ENCODE data around the gene CACNB4.
A peak's percentile ranks its signal among the peaks of the same experiment; 100 is the strongest.

CACNB4 gene

DNA sequence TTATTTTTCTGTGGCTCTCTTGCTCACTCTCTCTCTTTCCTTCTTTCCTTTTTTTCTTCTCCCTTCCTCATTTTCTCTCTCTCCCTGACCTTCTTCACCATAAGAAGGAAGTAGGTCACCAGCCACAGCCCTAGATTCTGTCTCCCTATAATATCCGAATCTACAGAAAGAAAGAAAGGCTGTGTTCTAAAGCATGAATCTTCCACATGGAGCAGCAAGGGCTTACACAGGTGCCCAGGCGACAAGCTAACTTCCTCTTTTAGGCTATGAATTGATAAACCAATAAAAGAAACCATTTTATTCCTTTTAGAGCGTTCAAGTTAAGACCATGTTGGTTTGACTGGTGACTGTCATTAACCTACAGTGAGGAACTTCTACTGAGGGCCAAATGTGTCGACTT, 49.3 kb downstream of the CACNB4 start:
- DNase-seq (ENCODE audit: extremely low read depth, low read depth) = no peak
- H3K4me3 ChIP-seq (replicated peaks; ENCODE audit: low read depth, low read length) = no peak overlapping the region
- TF ChIP-seq, protein P1, sequence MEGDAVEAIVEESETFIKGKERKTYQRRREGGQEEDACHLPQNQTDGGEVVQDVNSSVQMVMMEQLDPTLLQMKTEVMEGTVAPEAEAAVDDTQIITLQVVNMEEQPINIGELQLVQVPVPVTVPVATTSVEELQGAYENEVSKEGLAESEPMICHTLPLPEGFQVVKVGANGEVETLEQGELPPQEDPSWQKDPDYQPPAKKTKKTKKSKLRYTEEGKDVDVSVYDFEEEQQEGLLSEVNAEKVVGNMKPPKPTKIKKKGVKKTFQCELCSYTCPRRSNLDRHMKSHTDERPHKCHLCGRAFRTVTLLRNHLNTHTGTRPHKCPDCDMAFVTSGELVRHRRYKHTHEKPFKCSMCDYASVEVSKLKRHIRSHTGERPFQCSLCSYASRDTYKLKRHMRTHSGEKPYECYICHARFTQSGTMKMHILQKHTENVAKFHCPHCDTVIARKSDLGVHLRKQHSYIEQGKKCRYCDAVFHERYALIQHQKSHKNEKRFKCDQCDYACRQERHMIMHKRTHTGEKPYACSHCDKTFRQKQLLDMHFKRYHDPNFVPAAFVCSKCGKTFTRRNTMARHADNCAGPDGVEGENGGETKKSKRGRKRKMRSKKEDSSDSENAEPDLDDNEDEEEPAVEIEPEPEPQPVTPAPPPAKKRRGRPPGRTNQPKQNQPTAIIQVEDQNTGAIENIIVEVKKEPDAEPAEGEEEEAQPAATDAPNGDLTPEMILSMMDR (IDR thresholded peaks at IDR 0.05; ENCODE audit: low read depth, low read length, missing control alignments) = no peak

DNA sequence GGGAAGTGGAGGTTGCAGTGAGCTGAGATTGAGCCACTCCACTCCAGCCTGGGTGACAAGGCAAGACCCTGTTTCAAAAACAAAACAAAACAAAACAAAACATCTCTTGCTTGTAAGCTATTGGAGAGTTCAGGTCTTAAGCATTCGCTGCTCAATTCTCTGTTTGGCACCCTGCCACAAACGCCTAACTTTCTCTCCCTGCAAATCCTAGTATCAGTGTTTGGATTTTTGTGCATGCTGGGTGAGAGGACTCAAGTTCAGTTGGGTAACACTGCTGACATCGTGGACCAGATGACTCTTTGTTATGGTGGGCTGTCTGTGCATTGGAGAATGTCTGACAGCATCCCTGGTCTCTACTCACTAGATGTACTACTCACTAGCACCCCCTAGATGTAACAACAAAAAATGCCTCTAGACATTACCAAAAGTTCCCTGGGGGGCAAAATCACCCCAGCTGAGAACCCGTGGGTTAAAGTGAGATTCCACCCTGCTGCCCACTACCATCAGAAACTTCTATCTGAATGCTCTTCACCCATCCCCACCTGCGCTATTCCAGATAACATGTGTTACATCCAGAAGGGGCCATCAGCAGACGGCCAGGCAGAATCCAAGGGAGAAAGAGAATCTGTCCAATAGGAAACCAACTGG, 50.9 kb downstream of the CACNB4 start:
- DNase-seq (ENCODE audit: extremely low read depth, low read depth) = no peak
- TF ChIP-seq, protein P1 (IDR thresholded peaks at IDR 0.05; ENCODE audit: low read depth, low read length, missing control alignments) = peak; percentile 49
- H3K4me3 ChIP-seq (replicated peaks; ENCODE audit: low read depth, low read length) = no peak overlapping the region

DNA sequence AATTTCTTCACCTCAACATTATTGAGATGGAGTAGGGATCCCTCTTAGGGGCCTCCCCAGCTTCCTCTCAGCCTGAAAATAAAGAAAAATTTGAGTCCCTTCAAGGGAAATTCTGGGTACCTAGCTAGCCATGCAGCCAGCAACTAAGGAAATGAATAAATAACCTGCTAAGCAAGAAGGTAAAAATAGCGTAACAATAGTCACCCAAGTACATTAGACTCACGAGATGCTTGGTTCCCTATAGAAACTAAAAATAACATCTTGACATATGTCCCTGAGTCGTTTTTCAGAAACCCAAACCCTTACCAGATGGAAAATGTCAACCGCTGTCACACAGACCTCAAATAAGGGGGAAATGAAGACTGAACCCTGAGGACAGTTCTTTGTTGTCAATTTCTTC, 51.9 kb downstream of the CACNB4 start:
- no peak overlapping the region for H3K4me3 ChIP-seq (replicated peaks; ENCODE audit: low read depth, low read length)
- TF ChIP-seq, protein P1 (IDR thresholded peaks at IDR 0.05; ENCODE audit: low read depth, low read length, missing control alignments) = no peak
- DNase-seq (ENCODE audit: extremely low read depth, low read depth) = no peak

DNA sequence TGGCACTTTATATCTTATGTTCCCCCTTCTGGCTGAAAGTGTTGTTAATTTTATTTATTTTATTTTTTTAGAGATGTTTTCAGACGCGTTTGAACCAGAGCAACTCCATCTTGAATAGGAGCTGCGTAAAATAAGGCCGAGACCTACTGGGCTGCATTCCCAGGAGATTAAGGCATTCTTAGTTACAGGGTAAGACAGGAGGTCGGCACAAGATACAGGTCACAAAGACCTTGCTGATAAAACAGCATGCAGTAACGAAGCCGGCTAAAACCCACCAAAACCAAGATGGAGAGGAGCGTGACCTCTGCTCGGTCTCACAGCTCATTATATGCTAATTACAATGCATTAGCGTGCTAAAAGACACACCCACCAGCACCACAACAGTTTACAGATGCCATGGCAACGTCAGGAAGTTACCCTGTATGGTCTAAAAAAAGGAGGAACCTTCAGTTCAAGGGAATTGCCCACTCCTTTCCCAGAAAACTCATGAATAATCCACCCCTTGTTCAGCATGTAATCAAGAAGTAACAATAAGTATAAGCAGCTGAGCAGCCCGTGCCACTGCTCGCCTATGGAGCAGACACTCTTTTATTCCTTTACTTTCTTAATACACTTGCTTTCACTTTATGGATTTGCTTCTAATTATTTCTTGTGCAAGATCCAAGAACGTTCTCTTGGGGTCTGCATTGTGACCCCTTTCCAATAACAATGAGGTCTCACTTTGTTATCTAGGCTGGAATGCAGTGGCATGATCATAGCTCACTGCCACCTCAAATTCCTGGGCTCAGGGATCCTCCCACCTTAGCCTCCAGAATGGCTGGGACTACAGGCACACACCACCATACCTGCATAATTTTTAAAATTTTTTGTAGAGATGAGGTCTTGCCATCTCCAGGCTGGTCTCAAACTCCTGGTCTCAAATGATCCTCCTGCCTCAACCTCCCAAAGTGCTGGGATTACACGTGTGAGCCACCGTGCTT, 55.9 kb downstream of the CACNB4 start:
- TF ChIP-seq, protein P1 (IDR thresholded peaks at IDR 0.05; ENCODE audit: low read depth, low read length, missing control alignments) = no peak
- no peak overlapping the region for H3K4me3 ChIP-seq (replicated peaks; ENCODE audit: low read depth, low read length)
- DNase-seq (ENCODE audit: extremely low read depth, low read depth) = no peak

DNA sequence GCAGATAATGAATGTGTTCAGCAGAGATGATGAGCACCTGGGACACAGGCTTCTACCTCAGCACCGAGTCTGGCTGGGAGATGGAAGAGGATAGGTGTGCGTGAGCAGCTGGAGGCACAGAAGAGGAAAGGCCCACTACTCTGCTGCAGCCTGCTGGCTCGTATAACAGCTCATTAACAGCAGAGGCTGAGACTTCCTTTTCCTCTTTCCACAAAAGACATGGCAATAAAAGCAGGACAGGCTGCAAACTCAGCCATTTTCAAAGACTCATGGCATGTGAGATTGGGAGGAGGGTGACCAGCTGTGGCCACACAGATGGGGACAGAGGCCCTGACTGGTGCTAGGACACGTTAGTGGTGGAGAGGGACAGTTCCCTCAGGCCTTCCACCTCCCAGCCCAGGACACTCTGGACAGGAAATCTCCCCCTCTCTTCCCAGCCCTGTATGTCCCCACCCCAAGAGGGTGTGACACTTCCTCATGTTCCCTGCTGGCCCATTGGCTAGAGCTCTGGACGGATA, 60.3 kb downstream of the CACNB4 start:
- no peak for DNase-seq (ENCODE audit: extremely low read depth, low read depth)
- H3K4me3 ChIP-seq (replicated peaks; ENCODE audit: low read depth, low read length) = no peak overlapping the region
- TF ChIP-seq, protein P1 (IDR thresholded peaks at IDR 0.05; ENCODE audit: low read depth, low read length, missing control alignments) = no peak

DNA sequence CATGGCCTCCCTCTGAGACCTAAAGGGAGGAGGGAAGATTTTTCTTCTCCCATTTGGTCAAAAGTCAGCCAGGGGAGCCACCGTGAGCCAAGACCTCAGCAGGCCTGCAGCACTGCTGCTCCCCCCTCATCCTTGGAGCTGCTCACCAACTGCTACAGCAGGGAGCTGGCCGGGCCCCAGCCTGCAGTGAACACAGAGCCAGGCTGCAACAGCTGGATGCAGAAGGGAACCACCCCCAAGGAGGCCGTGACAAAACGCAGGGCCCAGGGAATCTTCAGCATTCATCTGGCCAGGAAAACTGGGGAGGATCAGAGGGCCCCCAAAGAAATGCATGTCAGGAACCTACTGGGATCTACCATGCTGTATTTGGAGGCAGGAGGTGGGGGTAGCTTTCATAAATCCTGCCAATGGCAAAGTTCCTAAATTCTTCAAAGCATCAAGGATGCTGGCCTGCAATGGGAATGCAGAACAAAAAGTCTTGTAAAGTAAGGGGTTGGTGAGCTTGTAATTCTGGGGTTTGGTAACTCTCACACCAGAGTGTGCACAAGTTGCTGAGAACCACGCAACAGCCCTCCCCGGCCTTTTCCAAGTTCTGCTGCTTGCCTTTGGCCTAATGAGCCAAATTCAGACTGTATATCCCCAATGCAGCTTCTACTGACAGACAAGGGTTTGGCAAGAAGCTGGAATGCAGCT, 61.0 kb downstream of the CACNB4 start:
- no peak for DNase-seq (ENCODE audit: extremely low read depth, low read depth)
- no peak overlapping the region for H3K4me3 ChIP-seq (replicated peaks; ENCODE audit: low read depth, low read length)
- TF ChIP-seq, protein P1 (IDR thresholded peaks at IDR 0.05; ENCODE audit: low read depth, low read length, missing control alignments) = no peak
